HUES64 (cell line): ENCODE measurements around the gene CHERP.
"Not testable (repeated sequence)": the region's sequence is repeated elsewhere in the genome, so short reads cannot be mapped to it uniquely, and the experiment has no call there.

Experiments used
- H3K27ac ChIP-seq: 2 replicates; pipeline ENCODE4 v1.7.0; 2013; ENCODE audit warnings: low read depth, low read length, inconsistent platforms
- H3K27me3 ChIP-seq: 2 replicates; pipeline ENCODE4 v1.6.1; 2013; ENCODE audit warnings: mild to moderate bottlenecking, low read length; ENCODE audit not compliant: insufficient read depth
- H3K36me3 ChIP-seq: 2 replicates; pipeline ENCODE4 v1.6.1; 2013; ENCODE audit warnings: mild to moderate bottlenecking, low read length; ENCODE audit not compliant: insufficient read depth
- H3K4me1 ChIP-seq: 2 replicates; pipeline ENCODE4 v1.6.1; 2013; ENCODE audit warnings: mild to moderate bottlenecking, low read length, moderate library complexity; ENCODE audit not compliant: insufficient read depth
- H3K4me3 ChIP-seq: 2 replicates; pipeline ENCODE4 v1.5.1; 2013; ENCODE audit warnings: mild to moderate bottlenecking, low read length, moderate library complexity
- H3K9ac ChIP-seq: 2 replicates; pipeline ENCODE4 v1.6.1; 2013; ENCODE audit warnings: mild to moderate bottlenecking, low read depth, low read length
- H3K9me3 ChIP-seq: 2 replicates; pipeline ENCODE4 v1.6.1; 2013; ENCODE audit warnings: low read depth, low read length; ENCODE audit not compliant: insufficient read depth
- WGBS: fragments of 150-250, 120-280 bp; methylation state at CpG from one replicate; pipeline ENCODE4 v1.1.7; 2013; ENCODE audit warnings: missing lambda C conversion rate; 5-methylcytosine and 5-hydroxymethylcytosine counted together

CHERP gene

DNA sequence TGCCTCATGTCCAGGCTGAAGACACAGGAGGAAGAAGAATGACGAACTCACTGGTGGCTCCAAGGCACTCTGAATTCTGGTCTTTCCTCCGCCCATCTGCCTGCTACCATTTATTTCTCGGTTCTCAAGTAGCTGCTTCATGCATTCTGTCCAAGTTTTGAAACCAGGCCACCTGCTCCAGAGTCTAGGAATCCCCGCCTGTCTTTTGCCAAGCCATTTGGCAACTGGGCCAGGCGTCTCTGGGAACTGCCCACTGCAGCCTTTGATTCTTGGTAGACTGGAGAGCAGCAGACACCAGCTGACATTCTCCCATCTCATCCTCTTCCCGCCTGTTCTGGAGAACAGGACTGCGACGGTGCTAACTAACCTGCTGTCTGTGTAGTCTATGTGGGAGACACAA is 19.1 kb upstream of the CHERP start:
- 96% methylated on average over 8 of the region's 8 CpGs for WGBS
- Histone ChIP-seq H3K36me3 (peaks cover 69% of the 10 kb centered on the region), H3K27ac (no peak overlapping the region)

DNA sequence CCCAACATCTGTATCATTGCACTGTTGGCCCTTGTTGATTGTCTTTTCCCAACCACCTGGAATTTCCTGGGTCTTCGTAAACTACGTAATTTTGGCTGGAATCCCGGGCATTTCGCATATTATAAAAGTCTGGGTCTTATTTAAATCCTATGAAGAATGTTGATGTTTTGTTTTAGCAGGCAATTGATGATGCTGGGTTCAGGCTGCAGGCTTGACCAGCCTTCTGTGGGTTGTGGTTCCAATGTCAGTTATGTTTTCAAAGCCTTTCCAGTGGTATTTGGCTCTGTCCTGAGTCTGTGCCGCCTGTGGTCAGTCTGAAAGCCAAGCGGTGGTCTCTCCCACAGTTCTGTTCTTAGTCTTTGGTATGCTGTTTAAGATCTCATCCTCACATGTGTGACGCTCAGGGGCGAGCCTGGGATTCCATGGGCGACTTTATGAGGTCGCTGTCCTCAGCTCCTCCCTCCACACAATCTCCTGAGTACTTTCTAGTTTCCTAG is 17.6 kb upstream of the CHERP start:
- Histone ChIP-seq H3K9ac (no peak overlapping the region), H3K4me1 (no peaks in the 10 kb centered on the region), H3K9me3 (no peaks in the 10 kb centered on the region), H3K27ac (no peak overlapping the region), H3K36me3 (peaks cover 69% of the 10 kb centered on the region), H3K27me3 (no peaks in the 10 kb centered on the region), H3K4me3 (no peak overlapping the region)
- 95% methylated on average over 10 of the region's 10 CpGs for WGBS

More for the DNA sequence above, 19.1 kb upstream of the CHERP start:
- Histone ChIP-seq H3K4me1 (no peaks in the 10 kb centered on the region), H3K9ac (no peak overlapping the region), H3K4me3 (no peak overlapping the region), H3K27me3 (no peaks in the 10 kb centered on the region), H3K9me3 (no peaks in the 10 kb centered on the region)

DNA sequence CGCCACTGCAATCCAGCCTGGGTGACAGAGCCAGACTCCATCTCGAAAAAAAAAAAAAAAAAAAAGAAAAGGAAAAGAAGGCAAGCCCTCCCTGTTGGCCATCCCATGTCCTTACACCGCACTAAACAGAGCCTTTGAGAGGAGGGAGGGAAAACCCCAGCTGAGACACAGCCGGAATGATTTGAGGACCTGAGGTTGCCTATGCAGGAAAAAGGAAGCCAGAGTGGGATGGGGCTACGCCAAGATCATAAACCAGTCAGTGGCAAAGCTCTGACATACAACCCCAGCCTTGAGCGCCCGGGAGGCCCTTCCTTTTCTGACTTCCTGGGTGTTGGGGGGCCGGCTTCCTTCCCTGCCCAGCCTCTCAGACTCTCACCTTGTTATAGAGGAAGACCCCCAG is 12.5 kb upstream of the CHERP start:
- Histone ChIP-seq H3K27me3 (no peaks in the 10 kb centered on the region), H3K4me1 (no peaks in the 10 kb centered on the region), H3K9ac (no peak overlapping the region), H3K9me3 (no peaks in the 10 kb centered on the region), H3K36me3 (peaks cover 59% of the 10 kb centered on the region), H3K4me3 (no peak overlapping the region), H3K27ac (no peak overlapping the region)
- 96% methylated on average over 8 of the region's 8 CpGs for WGBS

DNA sequence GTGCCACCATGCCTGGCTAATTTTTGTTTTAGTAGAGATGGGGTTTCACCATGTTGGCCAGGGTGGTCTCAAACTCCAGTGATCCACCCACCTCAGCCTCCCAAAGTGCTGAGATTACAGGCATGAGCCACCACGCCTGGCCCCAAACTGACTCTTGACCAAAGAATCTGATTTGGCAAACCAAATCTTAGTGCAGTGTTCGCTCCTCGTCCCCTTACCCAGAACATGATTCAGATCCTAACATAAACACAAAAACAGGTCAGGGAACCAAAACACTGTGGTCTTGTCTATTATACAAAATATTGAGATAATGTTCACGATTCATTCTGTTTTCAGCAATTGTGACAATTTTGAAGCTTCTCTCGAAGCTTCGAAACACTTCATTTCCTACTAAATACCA is 9.7 kb upstream of the CHERP start:
- not testable (repeated sequence) for H3K4me3 ChIP-seq, H3K9me3 ChIP-seq, H3K27ac ChIP-seq, H3K4me1 ChIP-seq, H3K9ac ChIP-seq, H3K27me3 ChIP-seq
- 98% methylated on average over 5 of the region's 6 CpGs for WGBS
- H3K36me3 ChIP-seq: peaks cover 47% of the 10 kb centered on the region

DNA sequence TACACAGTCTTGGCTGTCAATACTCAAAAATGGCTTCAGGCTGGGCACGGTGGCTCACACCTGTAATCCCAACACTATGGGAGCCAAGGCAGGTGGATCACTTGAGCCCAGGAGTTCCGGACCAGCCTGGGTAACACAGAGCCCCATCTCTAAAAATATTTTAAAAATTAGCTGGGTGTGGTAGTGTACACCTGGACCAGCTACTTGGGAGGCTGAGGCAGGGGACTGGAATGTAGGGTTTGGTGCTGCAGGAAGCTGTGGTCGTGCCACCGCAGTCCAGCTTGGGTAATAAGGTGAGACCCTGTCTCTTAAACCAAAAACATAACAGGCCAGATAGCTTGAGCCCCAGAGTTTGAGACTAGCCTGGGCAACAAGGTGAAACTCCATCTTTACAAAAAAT is 6.7 kb upstream of the CHERP start:
- Histone ChIP-seq H3K9ac (no peak overlapping the region), H3K36me3 (peaks cover 26% of the 10 kb centered on the region), H3K4me1 (no peaks in the 10 kb centered on the region), H3K9me3 (no peaks in the 10 kb centered on the region), H3K4me3 (no peak overlapping the region), H3K27me3 (no peaks in the 10 kb centered on the region), H3K27ac (no peak overlapping the region)
- 92% methylated on average over 4 of the region's 4 CpGs for WGBS

DNA sequence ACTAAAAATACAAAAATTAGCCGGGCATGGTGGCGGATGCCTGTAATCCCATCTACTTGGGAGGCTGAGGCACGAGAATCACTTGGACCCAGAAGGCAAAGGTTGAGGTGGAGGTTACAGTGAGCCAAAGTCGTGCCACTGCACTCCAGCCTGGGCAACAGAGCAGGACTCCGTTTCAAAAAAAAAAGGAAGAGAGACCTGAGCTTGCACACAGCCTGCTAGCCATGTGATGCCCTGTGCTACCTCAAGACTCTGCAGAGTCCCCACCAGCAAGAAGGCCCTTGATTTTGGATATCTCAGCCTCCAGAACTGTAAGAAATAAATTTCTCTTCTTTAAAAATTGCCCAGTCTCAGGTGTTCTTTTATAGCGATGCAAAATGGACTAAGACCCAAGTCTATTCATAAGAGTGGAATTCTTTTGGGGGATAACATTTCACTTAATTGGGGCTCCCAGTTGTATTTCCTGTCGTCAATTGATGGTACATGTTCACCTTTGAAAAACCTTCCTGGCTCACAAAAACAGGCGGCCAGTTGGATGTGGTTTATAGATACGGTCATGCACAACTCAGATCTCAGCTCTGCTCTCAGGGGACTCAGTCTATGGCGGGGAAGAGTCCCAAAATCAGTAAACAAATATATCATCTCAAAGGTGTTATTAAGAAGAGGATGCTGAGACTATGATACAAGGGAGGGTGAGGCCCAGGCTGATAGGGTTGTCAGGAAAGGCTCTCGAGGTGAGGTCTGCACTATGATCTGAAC is 2.4 kb upstream of the CHERP start:
- Histone ChIP-seq H3K27me3 (no peaks in the 10 kb centered on the region), H3K9me3 (no peaks in the 10 kb centered on the region), H3K4me1 (0 out of 2 replicates have a peak, but pooled peaks cover 10% of the 10 kb centered on the region), H3K4me3 (no peak overlapping the region), H3K36me3 (peaks cover 18% of the 10 kb centered on the region), H3K27ac (no peak overlapping the region), H3K9ac (no peak overlapping the region)
- 94% methylated on average over 10 of the region's 11 CpGs for WGBS

DNA sequence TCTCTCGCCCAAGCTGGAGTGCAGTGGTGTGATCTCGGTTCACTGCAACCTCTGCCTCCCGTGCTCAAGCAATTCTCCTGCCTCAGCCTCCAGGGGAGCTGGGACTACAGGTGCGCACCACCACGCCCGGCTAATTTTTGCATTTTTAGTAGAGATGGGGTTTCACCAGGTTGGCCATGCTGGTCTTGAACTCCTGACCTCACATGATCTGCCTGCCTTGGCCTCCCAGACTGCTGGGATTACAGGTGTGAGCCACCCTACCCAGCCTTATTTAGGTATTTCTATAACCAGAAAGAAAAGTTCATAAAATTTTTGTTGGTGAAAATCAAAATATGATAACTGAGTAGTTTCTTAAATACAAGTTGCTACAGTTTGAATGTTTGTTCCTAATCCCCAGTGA is 1.5 kb upstream of the CHERP start:
- not testable (repeated sequence) for H3K27ac ChIP-seq, H3K9me3 ChIP-seq, H3K27me3 ChIP-seq
- H3K9ac ChIP-seq: peak overlapping the region; percentile 99; the same call in 1 of the 2 replicates
- peak overlapping the region; percentile 95; the same call in 1 of the 2 replicates for H3K4me3 ChIP-seq
- 0 out of 2 replicates have a peak, but pooled peaks cover 10% of the 10 kb centered on the region for H3K4me1 ChIP-seq
- WGBS: 89% methylated on average over 6 of the region's 6 CpGs
- H3K36me3 ChIP-seq: peaks cover 24% of the 10 kb centered on the region

DNA sequence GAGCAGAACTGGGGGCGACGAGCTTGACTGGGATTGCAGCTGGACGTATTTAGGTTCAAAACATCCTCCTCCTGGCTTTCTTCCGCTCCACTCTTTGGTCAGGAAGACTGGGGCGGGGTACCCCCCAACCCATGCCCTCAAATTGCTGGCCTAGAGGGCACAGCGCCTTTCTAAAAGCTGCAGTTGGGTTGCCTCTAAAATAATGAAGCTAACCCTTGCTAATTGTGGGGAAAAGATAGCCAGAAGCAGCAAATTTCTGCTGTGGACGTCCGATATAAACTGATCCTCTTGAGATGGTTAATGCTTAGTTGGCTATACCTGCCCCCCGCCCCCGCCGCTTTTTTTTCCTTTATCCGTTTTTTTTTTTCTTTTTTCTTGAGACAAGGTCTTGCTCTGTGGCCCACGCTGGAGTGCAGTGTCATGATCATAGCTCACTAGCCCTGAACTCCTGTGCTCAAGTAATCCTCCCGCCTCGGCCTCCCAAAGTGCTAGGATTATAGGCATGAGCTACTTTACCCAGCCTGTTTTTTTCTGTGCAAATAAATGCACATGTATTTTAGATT is 754 bp upstream of the CHERP start:
- peak overlapping the region; percentile 99 for H3K9ac ChIP-seq
- 9% methylated on average over 15 of the region's 15 CpGs for WGBS
- peak overlapping the region; percentile 87 for H3K27ac ChIP-seq
- H3K4me3 ChIP-seq: peak overlapping the region; percentile 95
- H3K27me3 ChIP-seq: no peaks in the 10 kb centered on the region
- no peaks in the 10 kb centered on the region for H3K9me3 ChIP-seq
- H3K4me1 ChIP-seq: 0 out of 2 replicates have a peak, but pooled peaks cover 10% of the 10 kb centered on the region
- H3K36me3 ChIP-seq: peaks cover 29% of the 10 kb centered on the region

DNA sequence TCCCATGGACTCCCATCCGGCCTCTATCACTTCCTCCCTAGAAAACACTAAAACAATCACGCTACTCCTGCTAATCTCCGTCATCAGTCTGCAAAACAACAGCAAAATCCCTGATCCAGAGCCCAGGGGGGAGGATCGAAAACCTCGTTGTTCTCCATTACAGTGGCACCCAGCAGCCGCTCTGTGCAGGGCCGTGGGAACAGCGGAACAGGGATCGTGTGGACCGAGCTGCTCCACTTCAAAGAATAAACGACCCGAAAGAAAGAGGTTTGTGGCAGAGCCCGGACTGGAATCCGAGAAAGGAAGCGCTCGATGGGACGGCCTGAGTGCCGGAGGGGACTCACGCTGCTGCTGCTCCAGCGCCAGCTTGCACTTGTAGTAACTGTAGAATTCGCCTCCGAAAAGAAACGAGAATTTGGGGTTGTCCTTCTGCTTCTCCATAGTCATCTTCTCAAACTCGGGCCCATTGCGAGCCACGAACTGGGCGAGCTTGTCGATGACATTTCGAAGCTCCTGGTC is 652 bp downstream of the CHERP start:
- H3K9me3 ChIP-seq: no peaks in the 10 kb centered on the region
- H3K4me3 ChIP-seq: peak overlapping the region; percentile 95
- peaks cover 39% of the 10 kb centered on the region for H3K36me3 ChIP-seq
- H3K27me3 ChIP-seq: no peaks in the 10 kb centered on the region
- 0 out of 2 replicates have a peak, but pooled peaks cover 10% of the 10 kb centered on the region for H3K4me1 ChIP-seq
- H3K27ac ChIP-seq: peak overlapping the region; percentile 95
- peak overlapping the region; percentile 99 for H3K9ac ChIP-seq
- 4% methylated on average over 29 of the region's 29 CpGs for WGBS

DNA sequence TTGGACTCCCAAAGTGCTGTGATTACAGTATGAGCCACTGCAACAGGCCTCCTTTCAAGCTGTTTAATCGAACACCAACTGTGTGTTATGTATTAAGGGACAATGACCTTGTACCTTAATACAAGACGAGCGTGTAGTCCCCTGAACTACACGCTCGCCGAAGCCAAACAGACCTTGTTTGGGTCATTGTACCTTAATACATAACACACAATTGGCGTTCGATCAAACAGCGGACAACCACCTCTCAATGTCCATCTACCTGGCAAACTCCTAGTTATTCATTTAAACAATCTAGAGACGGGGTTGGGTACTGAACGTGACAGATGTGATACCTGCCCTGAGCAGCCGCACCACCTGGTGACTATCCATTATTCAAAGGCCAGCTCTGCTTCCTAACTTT is 1.3 kb downstream of the CHERP start:
- Histone ChIP-seq H3K27me3 (no peaks in the 10 kb centered on the region), H3K9ac (peak overlapping the region; percentile 99), H3K36me3 (peaks cover 45% of the 10 kb centered on the region), H3K9me3 (no peaks in the 10 kb centered on the region), H3K27ac (no peak overlapping the region), H3K4me3 (peak overlapping the region; percentile 95), H3K4me1 (0 out of 2 replicates have a peak, but pooled peaks cover 10% of the 10 kb centered on the region)
- 93% methylated on average over 12 of the region's 12 CpGs for WGBS

DNA sequence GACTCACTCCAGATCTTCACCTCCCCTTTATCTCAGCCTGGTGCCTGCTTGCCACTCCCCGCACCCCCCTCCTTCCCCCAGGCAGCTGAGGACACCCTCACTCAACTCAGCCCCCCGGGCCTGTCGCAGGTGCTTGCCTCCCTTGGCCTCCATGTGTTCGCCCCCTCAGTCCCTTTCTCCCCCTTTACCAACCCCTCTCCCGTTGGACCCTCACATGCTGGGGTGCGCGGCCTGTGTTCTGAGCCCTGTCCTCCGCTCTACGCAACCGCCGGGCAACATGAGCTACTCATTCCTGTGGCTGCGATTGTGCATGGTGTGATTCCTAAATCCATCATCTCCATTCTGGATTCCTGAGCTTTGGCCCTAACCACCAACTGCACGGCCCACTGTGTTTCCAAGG is 5.1 kb downstream of the CHERP start:
- no peak overlapping the region for H3K9ac ChIP-seq
- 97% methylated on average over 13 of the region's 13 CpGs for WGBS

More for the DNA sequence above, 5.1 kb downstream of the CHERP start:
- Histone ChIP-seq H3K4me3 (no peak overlapping the region), H3K9me3 (no peaks in the 10 kb centered on the region), H3K36me3 (peaks cover 77% of the 10 kb centered on the region), H3K4me1 (0 out of 2 replicates have a peak, but pooled peaks cover 6% of the 10 kb centered on the region), H3K27me3 (no peaks in the 10 kb centered on the region), H3K27ac (no peak overlapping the region)
